K562 (cell line): ENCODE data around the gene SH3TC1. TPM values are rescaled to one million over a fixed set of nuclear protein-coding genes. Genes with fewer than 3 reads are reported as not detected.

ENCODE experiments used
- CBFA2T2 ChIP-seq: fragments of 450-650 bp; conservative IDR thresholded peaks from 2 replicates; pipeline ENCODE4 v1.6.1; 2017; ENCODE audit warnings: mild to moderate bottlenecking
- CUX1 ChIP-seq: fragments of 200-800 bp; sonication (Bioruptor generic); IDR thresholded peaks from 2 replicates; pipeline ENCODE4 v1.6.1; 2016; ENCODE audit warnings: missing genetic modification characterization, missing compliant biosample characterization
- RBM14 ChIP-seq: fragments of 200-400 bp; formaldehyde crosslinking; IDR thresholded peaks from 2 replicates; pipeline ENCODE4 v1.6.1; 2018; ENCODE audit warnings: low read depth, mild to moderate bottlenecking, low read length, moderate library complexity, borderline replicate concordance; ENCODE audit not compliant: insufficient read depth
- SIX5 ChIP-seq, 2 experiments: IDR thresholded peaks; 2 replicates each; pipeline ENCODE4 v1.6.1; 2011; ENCODE audit warnings: low read length in 2 of 2, borderline replicate concordance in 1 of 2, low read depth in 1 of 2, mild to moderate bottlenecking in 1 of 2, moderate library complexity in 1 of 2; ENCODE audit not compliant: insufficient read depth in 1 of 2
- ZBTB11 ChIP-seq, 3 experiments: fragments of 200-800 bp in 1 of 3; fragments of 250-450 bp in 1 of 3; fragments of 450-650 bp in 1 of 3; sonication (Bioruptor Pico) in 1 of 3; sonication (Bioruptor generic) in 1 of 3; formaldehyde crosslinking in 1 of 3; IDR thresholded peaks; 2 replicates each; pipeline versions ENCODE4 v1.6.1 to v1.8.0; 2016 to 2022; ENCODE audit warnings: mild to moderate bottlenecking in 2 of 3, missing genetic modification characterization in 2 of 3, missing compliant biosample characterization in 1 of 3, moderate library complexity in 1 of 3
- ZBTB12 ChIP-seq: fragments of 250-450 bp; sonication (Bioruptor Pico); IDR thresholded peaks from 2 replicates; pipeline ENCODE4 v1.4.0; 2020
- ZFPM2 ChIP-seq: fragments of 250-450 bp; sonication (Bioruptor Pico); IDR thresholded peaks from 2 replicates; pipeline ENCODE4 v1.5.1; 2022; ENCODE audit warnings: mild to moderate bottlenecking
- ZNF174 ChIP-seq: fragments of 250-450 bp; sonication (Bioruptor Pico); IDR thresholded peaks from 2 replicates; pipeline ENCODE4 v1.4.0; 2020; ENCODE audit warnings: mild to moderate bottlenecking
- ZNF609 ChIP-seq: sonication (generic); formaldehyde crosslinking; IDR thresholded peaks from 2 replicates; pipeline ENCODE4 v1.8.1; 2023; ENCODE audit warnings: missing genetic modification reagents, mild to moderate bottlenecking, borderline replicate concordance
- polyA plus RNA-seq, 8 experiments: library from polyadenylated mRNA; depleted of rRNA in 4 of 8; stranded (reverse) in 5 of 8; unstranded in 3 of 8; fragments of >200 nt; fragmentation: Nextera tagmentation in 2 of 8; fragmentation: Illumina TruSeq in 1 of 8; extraction: Ambion mirVana in 2 of 8; extraction: Trizol in 1 of 8; gene quantifications; 2 replicates each; pipeline versions ENCODE4 v1.2.1 to v1.2.3, GENCODE V29; 2011 to 2014; ENCODE audit warnings: inconsistent platforms in 1 of 8, missing spikeins in 1 of 8
- total RNA-seq, 7 experiments: library from RNA; depleted of rRNA in 6 of 7; stranded (reverse); fragments of >200 nt in 6 of 7; fragmentation: Illumina TruSeq in 2 of 7; extraction: Trizol in 2 of 7; gene quantifications; 2 replicates each; pipeline versions ENCODE4 v1.2.1 to v1.2.3, GENCODE V29; 2011 to 2021; ENCODE audit warnings: low replicate concordance in 1 of 7

SH3TC1 gene
- total and polyA plus RNA-seq, 9 of the 15 experiments (the other 6 are each of a cell fraction or from before 2014, with no cell fraction given) = 0.04 to 2.1 (median 0.48) TPM; not detected in 1

- TF ChIP-seq ZNF609 (CRISPR knock-in tag) (no peak), ZBTB11 (CRISPR knock-in tag; IDR thresholded peaks at IDR 0.05) (0 out of 6 replicates have a peak, but pooled peaks of 1 of the 3 experiments have one; percentile 35), ZFPM2 (no peak), RBM14 (no peak), ZNF174 (CRISPR knock-in tag) (no peak), SIX5 (IDR thresholded peaks at IDR 0.05; ENCODE audit: borderline replicate concordance in 1 of 2, insufficient read depth in 1 of 2, low read depth in 1 of 2, low read length in 2 of 2) (peak; percentile 73 to 84; a peak in 3 of 4 replicates), CUX1 (no peak), ZBTB12 (CRISPR knock-in tag) (no peak), CBFA2T2 (no peak)
These were observed 40.2 kb upstream of the SH3TC1 start, which contains the start of gene ABLIM2 (continued) for GRCh38 chr4:8158710-8159536.
